Activated T-helper 1 cell treated with Interleukin-2 at 50 U/mL for 16 hours (primary cell): ENCODE measurements around the gene ARMH3.
A peak's percentile ranks its signal among the peaks of the same experiment; 100 is the strongest.
"Not testable (repeated sequence)": the region's sequence is repeated elsewhere in the genome, so short reads cannot be mapped to it uniquely, and the experiment has no call there.

Experiments used
- DNase-seq: peaks from one replicate; pipeline ENCODE4 v3.0.0-alpha.2; 2020; ENCODE audit warnings: low read depth

The ARMH3 gene, protein sequence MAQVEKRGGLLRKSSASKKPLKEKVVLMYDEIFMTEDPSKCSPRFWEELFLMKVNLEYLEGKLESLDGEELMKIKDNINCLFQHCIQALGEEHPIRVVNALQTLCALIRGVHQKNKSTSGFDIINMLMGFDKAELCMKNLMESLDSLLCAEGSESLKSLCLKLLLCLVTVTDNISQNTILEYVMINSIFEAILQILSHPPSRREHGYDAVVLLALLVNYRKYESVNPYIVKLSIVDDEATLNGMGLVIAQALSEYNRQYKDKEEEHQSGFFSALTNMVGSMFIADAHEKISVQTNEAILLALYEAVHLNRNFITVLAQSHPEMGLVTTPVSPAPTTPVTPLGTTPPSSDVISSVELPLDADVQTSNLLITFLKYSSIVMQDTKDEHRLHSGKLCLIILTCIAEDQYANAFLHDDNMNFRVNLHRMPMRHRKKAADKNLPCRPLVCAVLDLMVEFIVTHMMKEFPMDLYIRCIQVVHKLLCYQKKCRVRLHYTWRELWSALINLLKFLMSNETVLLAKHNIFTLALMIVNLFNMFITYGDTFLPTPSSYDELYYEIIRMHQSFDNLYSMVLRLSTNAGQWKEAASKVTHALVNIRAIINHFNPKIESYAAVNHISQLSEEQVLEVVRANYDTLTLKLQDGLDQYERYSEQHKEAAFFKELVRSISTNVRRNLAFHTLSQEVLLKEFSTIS

GRCh38 chr10:102055647-102056419 is at the start of gene ARMH3:
ARMH3 (minus strand) TSS chr10:102056173; CDS start chr10:102040114, 16,059 bp downstream.
- DNase-seq = peak; percentile 79

DNA sequence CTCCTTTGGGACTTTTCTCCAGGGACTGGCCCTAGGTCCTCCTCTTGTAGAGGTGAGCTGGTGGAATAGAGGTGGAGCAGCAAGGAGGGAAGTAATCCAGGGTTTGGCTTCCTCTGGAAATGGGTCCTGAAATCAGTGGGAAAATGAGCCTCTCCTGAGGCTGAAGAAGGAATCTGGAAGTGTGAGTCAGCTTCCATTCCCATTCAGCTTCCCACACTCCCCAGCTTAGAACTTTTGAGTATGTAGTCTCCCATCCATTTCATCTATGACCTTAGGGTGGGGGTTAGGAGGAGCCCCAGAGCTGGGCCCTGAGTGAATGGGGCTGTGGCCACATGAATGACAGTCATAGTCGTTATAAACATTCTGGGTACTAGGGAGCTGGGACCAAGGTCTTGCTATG is 46.4 kb upstream of the ARMH3 start:
- no peak for DNase-seq

DNA sequence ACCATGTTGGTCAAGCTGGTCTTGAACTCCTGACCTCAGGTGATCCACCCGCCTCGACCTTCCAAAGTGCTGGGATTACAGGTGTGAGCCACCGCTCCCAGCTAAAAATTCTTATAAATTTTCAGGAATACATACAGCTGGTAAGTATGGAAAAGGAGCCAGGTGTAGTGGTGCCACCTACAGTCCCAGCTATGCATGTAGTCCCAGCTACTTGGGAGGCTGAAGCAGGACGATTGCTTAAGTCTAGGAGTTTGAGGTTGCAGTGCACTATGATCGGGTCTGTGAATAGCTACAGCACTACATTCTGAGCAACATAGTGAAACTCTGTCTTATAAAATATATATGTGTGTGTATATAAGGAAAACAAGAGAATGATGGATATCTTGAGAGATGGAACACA is 45.2 kb upstream of the ARMH3 start:
- no peak for DNase-seq

DNA sequence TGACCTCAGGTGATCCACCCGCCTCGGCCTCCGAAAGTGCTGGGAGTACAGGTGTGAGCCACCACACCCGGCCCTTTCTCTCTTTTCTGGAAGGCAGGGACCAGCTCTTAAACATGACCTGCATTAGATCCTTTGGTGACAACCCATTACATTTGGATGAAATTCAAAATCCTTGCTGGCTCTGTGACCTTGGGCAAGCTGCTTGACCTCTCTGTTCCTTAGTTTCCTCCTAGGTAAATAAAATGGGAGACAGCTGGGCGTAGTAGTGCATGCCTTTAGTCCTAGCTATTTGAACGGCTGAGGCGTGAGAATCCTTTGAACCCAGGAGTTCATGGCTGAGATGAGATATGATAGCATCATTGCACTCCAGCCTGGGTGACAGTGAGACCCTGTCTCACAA is 40.5 kb upstream of the ARMH3 start:
- DNase-seq = no peak

DNA sequence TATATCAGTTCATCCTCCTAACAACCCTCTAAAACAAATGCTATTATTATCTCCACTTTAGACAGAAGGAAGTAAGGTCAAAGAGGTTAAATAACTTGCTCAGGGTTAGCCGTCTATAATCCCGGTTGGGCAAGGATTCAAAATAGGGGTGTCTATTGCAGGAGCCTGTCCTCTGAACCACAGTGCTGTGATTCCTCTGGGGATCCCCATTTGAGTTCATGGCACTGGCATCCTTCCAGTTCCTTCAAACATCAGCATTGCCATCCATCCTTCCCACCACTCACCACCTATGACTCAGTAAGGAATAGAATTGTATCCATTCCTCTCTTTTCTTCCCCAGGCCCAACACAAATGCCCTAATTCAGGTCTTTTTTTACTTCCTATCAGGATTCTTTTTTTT is 34.8 kb upstream of the ARMH3 start:
- no peak for DNase-seq

GRCh38 chr10:102086196-102086595 is 30.2 kb upstream of the ARMH3 start:
- no peak for DNase-seq

DNA sequence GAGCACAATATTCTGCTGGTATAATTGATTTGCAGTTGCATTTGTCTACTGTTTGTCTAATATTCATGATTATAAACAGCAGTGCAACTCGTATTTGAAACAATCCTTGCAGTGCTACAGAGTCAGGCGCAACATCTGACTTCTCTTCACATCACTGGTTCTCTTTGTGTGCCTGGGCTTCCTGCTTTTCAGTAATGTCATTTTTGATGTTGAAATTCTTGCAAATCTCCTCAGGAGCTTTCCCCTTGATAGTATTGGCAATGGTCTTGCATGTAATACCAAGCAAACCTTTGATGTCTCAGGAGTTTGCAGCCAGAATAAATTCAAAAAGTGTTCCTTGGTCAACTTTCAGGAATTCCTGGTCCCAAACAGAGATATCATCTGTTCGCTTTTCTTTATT is 29.4 kb upstream of the ARMH3 start:
- no peak for DNase-seq

DNA sequence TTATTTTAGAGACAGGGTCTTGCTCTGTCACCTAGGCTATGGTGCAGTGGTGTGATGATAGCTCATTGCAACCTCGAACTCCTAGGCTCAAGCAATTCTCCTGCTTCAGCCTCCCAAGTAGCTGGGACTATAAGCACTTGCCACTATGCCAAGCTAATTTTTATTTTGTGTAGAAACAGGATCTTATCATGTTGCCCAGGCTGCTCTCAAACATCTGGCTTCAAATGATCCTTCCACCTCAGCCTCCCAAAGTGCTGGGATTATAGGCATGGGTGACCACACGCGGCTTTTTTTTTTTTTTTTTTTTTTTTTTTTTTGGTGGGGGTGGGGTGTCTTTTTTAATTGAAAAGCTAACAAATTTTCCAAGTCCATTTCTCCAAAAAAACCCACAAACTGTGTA is 27.6 kb upstream of the ARMH3 start:
- DNase-seq = no peak

- peak; percentile 50 for DNase-seq
Observed at GRCh38 chr10:102072673-102073527, 16.9 kb upstream of the ARMH3 start.

DNA sequence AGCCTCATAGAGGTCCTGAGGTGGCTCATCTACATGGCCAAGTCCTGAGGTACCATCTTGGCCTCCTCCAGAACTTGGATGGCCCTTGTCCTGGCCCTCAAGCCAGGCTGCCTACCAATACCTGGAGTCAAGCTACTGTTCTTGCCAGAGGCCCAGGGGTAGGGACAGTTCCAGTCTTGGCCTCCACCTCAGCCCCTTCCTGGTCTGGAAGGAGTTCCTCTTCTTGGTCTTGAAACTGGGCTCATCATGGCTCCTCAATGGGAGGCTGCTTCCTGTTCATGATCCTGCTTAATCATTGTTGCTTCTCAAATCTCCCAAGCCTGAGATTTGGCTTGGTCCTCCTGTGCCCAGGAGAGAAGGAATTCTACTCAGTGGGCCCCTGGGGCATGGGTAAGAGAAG is 13.1 kb upstream of the ARMH3 start:
- DNase-seq = no peak

DNA sequence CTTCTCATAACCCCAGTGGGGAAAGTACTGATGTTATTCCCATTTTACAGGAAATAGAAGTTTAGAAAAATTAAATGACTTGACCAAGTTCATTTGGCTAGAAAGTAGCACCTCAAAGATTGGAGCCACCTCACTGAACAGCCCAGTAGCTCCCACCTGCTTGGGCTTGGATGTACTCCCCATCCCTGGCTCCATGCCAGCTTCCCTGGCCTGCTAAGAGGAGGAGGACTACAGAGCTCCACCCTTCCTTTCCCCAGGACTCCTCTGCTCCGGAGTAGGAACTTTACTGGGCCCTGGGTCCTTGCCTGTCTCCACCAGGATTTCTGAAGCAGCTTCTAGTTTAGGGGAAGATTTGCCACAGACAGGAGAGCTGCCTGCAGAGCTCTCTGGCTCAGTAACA is 12.2 kb upstream of the ARMH3 start:
- DNase-seq = no peak

DNA sequence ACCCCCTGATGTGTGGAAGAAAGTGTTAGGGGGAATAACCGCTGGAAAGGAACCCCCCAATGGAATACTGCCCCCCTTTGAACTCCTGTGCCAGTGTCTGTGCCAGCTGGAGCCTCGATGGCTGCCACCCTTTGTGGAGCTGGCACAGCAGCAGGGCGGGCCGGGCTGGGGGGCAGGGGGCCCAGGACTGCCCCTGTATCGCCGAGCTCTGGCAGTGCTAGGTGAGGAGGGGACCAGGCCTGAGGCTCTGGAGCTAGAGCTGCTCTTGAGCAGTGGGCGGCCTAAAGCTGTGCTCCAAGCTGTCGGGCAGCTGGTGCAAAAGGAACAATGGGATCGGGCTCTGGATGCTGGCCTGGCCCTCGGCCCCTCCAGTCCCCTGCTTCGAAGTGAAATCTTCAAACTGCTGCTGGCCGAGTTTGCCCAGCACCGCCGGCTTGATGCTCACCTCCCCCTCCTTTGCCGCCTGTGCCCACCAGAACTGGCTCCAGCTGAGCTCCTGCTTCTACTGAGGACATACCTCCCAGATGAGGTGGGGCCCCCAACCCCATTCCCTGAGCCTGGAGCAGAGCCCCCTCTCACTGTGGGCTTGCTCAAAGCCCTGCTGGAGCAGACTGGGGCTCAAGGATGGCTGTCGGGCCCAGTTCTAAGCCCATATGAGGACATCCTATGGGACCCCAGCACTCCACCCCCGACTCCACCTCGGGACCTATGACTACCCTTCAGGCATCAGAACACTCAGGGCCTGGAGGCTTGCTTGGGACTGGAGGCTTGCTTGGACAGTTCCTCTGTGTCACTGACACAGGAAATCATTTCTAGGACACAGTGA is 11.3 kb upstream of the ARMH3 start:
- DNase-seq = no peak

DNA sequence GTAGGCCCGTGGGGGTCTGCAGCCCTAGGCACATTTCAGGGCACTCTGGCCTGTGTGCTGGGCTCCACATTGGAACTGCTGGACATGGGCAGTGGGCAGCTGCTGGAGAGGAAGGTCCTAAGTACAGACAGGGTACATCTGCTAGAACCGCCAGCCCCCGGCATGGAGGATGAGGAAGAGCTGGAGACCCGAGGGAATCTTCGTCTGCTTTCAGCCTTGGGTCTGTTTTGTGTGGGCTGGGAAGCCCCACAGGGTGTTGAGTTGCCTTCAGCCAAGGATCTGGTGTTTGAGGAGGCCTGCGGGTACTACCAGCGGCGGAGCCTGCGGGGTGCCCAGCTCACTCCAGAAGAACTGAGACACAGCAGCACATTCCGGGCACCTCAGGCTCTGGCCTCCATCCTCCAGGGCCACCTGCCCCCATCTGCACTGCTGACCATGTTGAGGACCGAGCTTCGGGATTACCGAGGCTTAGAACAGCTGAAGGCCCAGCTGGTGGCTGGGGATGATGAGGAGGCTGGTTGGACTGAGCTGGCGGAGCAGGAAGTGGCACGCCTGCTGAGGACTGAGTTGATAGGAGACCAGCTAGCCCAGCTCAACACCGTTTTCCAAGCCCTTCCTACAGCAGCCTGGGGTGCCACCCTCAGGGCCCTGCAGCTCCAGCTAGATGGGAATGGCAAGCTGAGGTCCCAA is 10.6 kb upstream of the ARMH3 start:
- no peak for DNase-seq

DNA sequence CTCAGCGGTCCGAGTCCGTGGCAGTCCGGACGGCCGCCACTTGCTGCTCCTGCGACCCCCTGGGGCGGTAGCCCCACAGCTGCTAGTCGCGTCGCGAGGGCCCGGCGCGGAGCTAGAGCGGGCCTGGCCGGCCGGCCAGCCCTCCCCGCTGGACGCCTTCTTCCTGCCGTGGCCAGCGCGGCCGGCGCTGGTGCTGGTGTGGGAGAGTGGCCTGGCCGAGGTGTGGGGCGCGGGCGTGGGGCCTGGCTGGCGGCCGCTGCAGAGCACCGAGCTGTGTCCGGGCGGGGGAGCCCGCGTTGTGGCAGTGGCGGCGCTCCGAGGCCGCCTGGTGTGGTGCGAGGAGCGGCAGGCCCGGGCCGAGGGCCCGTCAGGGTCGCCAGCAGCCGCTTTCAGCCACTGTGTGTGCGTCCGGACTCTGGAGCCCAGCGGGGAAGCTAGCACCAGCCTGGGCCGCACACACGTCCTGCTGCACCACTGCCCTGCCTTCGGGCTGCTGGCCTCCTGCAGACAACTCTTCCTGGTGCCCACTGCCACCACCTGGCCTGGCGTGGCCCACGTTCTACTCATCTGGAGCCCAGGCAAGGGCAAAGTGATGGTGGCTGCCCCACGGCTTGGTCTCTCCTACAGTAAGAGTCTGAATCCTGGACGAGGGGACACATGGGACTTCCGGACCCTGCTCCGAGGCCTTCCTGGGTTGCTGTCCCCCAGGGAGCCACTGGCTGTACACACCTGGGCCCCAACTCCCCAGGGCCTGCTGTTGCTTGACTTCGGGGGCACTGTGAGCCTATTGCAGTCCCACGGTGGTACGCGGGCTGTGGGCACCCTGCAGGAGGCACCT is 9.8 kb upstream of the ARMH3 start:
- no peak for DNase-seq

DNA sequence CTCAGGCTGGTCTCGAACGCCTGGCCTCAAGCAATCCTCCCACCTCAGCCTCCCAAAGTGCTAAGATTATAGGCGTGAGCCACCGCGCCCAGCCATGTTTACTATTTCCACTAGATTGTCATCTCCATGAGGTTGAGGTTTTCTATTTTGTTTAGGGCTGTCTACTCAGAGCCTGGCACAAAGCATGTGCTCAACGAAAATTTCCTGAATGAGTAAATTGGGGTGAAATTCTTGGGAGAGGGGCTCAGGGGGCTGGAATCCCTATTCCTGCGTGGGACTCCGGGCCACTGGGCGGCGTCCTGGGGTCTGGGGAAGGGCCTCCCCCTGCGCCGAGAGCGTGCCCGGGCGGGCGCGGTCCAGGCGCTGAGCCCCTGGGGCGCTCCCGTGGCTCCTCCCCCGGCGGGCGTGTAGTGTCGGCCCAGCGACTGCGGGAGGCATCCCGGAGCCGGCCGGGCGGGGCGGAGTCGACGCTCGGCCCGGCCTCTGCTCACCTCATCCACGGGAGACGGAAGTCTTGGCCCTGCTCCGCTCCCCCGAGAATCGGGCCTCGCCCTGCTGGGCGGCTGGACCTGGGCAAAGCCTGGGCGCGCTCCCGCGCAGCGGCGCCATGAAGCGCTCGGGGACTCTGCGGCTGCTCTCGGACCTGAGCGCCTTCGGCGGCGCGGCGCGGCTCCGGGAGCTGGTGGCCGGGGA is 9.0 kb upstream of the ARMH3 start, which contains the start of gene HPS6:
Gene HPS6, plus strand, starts transcription at position 482 of the 693 bp plus-strand sequence. Its CDS starts 126 bp downstream, at position 608.
- DNase-seq = peak; percentile 85

DNA sequence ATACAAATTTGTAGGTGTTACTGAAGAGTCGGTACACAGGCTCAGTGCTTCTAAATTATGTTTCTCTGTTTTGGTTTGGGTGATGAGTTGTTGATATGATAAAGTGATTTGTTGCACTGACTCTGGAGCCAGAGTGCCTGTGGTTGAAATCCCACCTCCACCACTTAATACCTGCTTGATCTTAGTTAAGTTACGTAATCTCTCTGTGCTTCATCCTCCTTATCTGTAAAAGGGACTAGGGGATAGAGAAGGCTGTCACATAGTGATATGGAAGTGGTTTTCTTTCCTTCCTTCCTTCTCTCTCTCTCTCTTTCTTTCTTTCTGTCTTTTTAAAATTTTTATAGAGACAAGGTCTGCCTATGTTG is 8.5 kb upstream of the ARMH3 start:
- no peak for DNase-seq

GRCh38 chr10:102059987-102060386 is 4.0 kb upstream of the ARMH3 start:
- no peak for DNase-seq

GRCh38 chr10:102054881-102055646 is 909 bp downstream of the ARMH3 start:
- not testable (repeated sequence) for DNase-seq
